Measurements from ENCODE around the gene SLC30A2.

DNA sequence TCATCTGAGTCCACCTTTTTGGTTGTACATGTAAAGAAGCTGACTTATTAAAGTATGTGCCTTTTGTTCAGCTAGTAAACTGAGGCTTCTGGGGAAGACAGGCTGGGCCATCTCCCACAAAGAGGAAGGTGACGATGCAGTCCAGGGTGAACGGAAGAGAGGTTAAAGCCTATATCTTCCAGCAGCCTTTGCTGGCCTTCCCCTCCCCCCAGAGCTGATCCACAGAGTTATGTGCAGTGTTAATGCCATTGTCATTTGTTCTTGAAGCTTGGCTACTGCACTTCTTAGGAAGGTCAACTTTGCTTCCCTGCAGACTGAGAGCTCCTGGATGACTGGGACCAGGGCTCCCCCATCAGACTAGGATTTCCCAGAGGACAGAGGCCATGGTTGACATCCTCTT, 2.2 kb downstream of the SLC30A2 start:
- TF ChIP-seq DNMT1 (CRISPR knock-in tag; IDR thresholded peaks at IDR 0.05) (no peak), ZNF232 (CRISPR knock-in tag; IDR thresholded peaks at IDR 0.05; ENCODE audit: borderline replicate concordance) (no peak), FOXA1 (IDR thresholded peaks at IDR 0.05) (no peak), FOXA1 (CRISPR knock-in tag; IDR thresholded peaks at IDR 0.05) (no peak), ZNF768 (CRISPR knock-in tag; IDR thresholded peaks at IDR 0.05) (no peak)
- TF ChIP-seq, protein P1, sequence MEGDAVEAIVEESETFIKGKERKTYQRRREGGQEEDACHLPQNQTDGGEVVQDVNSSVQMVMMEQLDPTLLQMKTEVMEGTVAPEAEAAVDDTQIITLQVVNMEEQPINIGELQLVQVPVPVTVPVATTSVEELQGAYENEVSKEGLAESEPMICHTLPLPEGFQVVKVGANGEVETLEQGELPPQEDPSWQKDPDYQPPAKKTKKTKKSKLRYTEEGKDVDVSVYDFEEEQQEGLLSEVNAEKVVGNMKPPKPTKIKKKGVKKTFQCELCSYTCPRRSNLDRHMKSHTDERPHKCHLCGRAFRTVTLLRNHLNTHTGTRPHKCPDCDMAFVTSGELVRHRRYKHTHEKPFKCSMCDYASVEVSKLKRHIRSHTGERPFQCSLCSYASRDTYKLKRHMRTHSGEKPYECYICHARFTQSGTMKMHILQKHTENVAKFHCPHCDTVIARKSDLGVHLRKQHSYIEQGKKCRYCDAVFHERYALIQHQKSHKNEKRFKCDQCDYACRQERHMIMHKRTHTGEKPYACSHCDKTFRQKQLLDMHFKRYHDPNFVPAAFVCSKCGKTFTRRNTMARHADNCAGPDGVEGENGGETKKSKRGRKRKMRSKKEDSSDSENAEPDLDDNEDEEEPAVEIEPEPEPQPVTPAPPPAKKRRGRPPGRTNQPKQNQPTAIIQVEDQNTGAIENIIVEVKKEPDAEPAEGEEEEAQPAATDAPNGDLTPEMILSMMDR (CRISPR knock-in tag; IDR thresholded peaks at IDR 0.05) = no peak
